Mesendoderm (in vitro differentiated cells): ENCODE measurements around the gene CCDC182. TPM values are rescaled to one million over a fixed set of nuclear protein-coding genes. Genes with fewer than 3 reads are reported as not detected.

Experiments
- DNase-seq: peaks from one replicate; pipeline ENCODE4 v3.0.0; 2013
- H2AK5ac ChIP-seq: 2 replicates; pipeline ENCODE4 v1.6.1; 2013; ENCODE audit warnings: low read length, inconsistent platforms
- H2BK120ac ChIP-seq: 2 replicates; pipeline ENCODE4 v1.6.1; 2013; ENCODE audit warnings: low read depth, mild to moderate bottlenecking, low read length, moderate library complexity, mixed read lengths
- H2BK15ac ChIP-seq: replicated peaks from 2 replicates; pipeline ENCODE4 v1.6.1; 2013; ENCODE audit warnings: low read depth, mild to moderate bottlenecking, moderate library complexity
- H2BK5ac ChIP-seq: 2 replicates; pipeline ENCODE4 v1.6.1; 2013; ENCODE audit warnings: low read length, inconsistent platforms
- H3K18ac ChIP-seq: 2 replicates; pipeline ENCODE4 v1.6.1; 2013; ENCODE audit warnings: mild to moderate bottlenecking, low read length, mixed read lengths
- H3K23ac ChIP-seq: one replicate; pipeline ENCODE4 v1.6.1; 2013; ENCODE audit warnings: low read length
- H3K27ac ChIP-seq: 2 replicates; pipeline ENCODE4 v1.5.1; 2013; ENCODE audit warnings: low read depth, mild to moderate bottlenecking, inconsistent platforms, low read length, moderate library complexity
- H3K27me3 ChIP-seq: 2 replicates; pipeline ENCODE4 v1.6.1; 2013; ENCODE audit warnings: low read length, control low read depth, mild to moderate bottlenecking, inconsistent platforms; ENCODE audit not compliant: insufficient read depth, poor library complexity
- H3K36me3 ChIP-seq: 2 replicates; pipeline ENCODE4 v1.6.1; 2013; ENCODE audit warnings: low read length, inconsistent platforms; ENCODE audit not compliant: control insufficient read depth, insufficient read depth
- H3K4ac ChIP-seq: one replicate; pipeline ENCODE4 v1.6.1; 2013; ENCODE audit warnings: low read depth, mild to moderate bottlenecking, low read length, moderate library complexity
- H3K4me1 ChIP-seq: 2 replicates; pipeline ENCODE4 v1.6.1; 2013; ENCODE audit warnings: low read depth, low read length, inconsistent platforms; ENCODE audit not compliant: control insufficient read depth
- H3K4me2 ChIP-seq: 2 replicates; pipeline ENCODE4 v1.6.1; 2013; ENCODE audit warnings: low read length
- H3K4me3 ChIP-seq: 2 replicates; pipeline ENCODE4 v1.5.1; 2013; ENCODE audit warnings: mild to moderate bottlenecking, low read length
- H3K56ac ChIP-seq: one replicate; pipeline ENCODE4 v1.6.1; 2013; ENCODE audit warnings: low read length
- H3K79me1 ChIP-seq: 2 replicates; pipeline ENCODE4 v1.6.1; 2013; ENCODE audit warnings: low read length, inconsistent platforms
- H3K79me2 ChIP-seq: 2 replicates; pipeline ENCODE4 v1.6.1; 2013; ENCODE audit warnings: mild to moderate bottlenecking, low read length; ENCODE audit not compliant: control insufficient read depth, insufficient read depth
- H3K9ac ChIP-seq: 2 replicates; pipeline ENCODE4 v1.6.1; 2013; ENCODE audit warnings: low read length, inconsistent platforms
- H4K5ac ChIP-seq: one replicate; pipeline ENCODE4 v1.6.1; 2013; ENCODE audit warnings: low read length
- H4K8ac ChIP-seq: one replicate; pipeline ENCODE4 v1.6.1; 2013; ENCODE audit warnings: low read depth, mild to moderate bottlenecking, control low read depth, low read length, moderate library complexity
- whole genome bisulfite sequencing: extraction: QIAGEN DNeasy Blood & Tissue Kit; methylation state at CpG from one replicate; pipeline ENCODE4 v1.1.7; 2013; ENCODE audit warnings: low lambda C conversion rate, missing lambda C conversion rate; ENCODE audit not compliant: insufficient coverage; ENCODE audit errors: extremely low coverage; 5-methylcytosine and 5-hydroxymethylcytosine counted together
- polyA plus RNA-seq, 2 experiments: library from polyadenylated mRNA; stranded (reverse); fragments of 200-250 nt; gene quantifications; one replicate each; pipeline ENCODE4 v1.2.3, GENCODE V29; 2013

CCDC182 gene
- polyA plus RNA-seq (2013, experiment 1 of 2): 0.10 TPM
- polyA plus RNA-seq (2013, experiment 2 of 2): 0.06 TPM

GRCh38 chr17:57745242-57745641, at the start of gene CCDC182:
Gene CCDC182 (minus strand): TSS chr17:57745299. CDS start chr17:57745272, 27 bp downstream.
- Histone ChIP-seq H3K36me3 (no peaks in the 10 kb centered on the region), H3K27me3 (no peaks in the 10 kb centered on the region), H4K5ac (no peak within 1 kb of the TSS), H2BK120ac (no peak within 1 kb of the TSS), H2BK15ac (no peak within 1 kb of the TSS), H4K8ac (no peak within 1 kb of the TSS), H3K4me3 (no peak within 1 kb of the TSS), H3K56ac (no peak within 1 kb of the TSS), H3K79me2 (no peaks in the 10 kb centered on the region), H3K18ac (no peak within 1 kb of the TSS), H3K4me1 (peaks cover 6% of the 10 kb centered on the region), H2AK5ac (no peak within 1 kb of the TSS), H3K4me2 (no peak within 1 kb of the TSS), H3K4ac (no peak within 1 kb of the TSS), H3K9ac (no peak within 1 kb of the TSS), H3K23ac (no peak within 1 kb of the TSS), H3K79me1 (no peaks in the 10 kb centered on the region), H2BK5ac (no peak within 1 kb of the TSS), H3K27ac (peak within 1 kb of the TSS; percentile 39)
- no CpG with 5 or more reads among the region's 4 CpGs for WGBS
- DNase-seq: no peak

GRCh38 chr17:57794841-57795240, 49.7 kb upstream of the CCDC182 start:
- Histone ChIP-seq H3K36me3 (no peaks in the 10 kb centered on the region), H3K79me2 (no peaks in the 10 kb centered on the region), H3K9ac (no peak overlapping the region), H3K4me1 (no peaks in the 10 kb centered on the region), H3K4me2 (no peak overlapping the region), H2AK5ac (no peak overlapping the region), H3K27ac (no peak overlapping the region), H3K27me3 (no peaks in the 10 kb centered on the region), H3K23ac (no peak overlapping the region), H3K4ac (no peak overlapping the region), H3K18ac (no peak overlapping the region), H2BK5ac (no peak overlapping the region), H2BK15ac (no peak overlapping the region), H3K4me3 (no peak overlapping the region), H2BK120ac (no peak overlapping the region), H4K8ac (no peak overlapping the region), H3K56ac (no peak overlapping the region), H4K5ac (no peak overlapping the region), H3K79me1 (no peaks in the 10 kb centered on the region)
- WGBS: no CpG with 5 or more reads among the region's 2 CpGs
- no peak for DNase-seq

- no peak for DNase-seq
- Histone ChIP-seq H2AK5ac (no peak overlapping the region), H3K4me1 (no peaks in the 10 kb centered on the region), H3K79me2 (no peaks in the 10 kb centered on the region), H3K18ac (no peak overlapping the region), H2BK120ac (no peak overlapping the region), H3K9ac (no peak overlapping the region), H3K27ac (no peak overlapping the region), H3K4ac (no peak overlapping the region), H3K56ac (no peak overlapping the region), H3K27me3 (no peaks in the 10 kb centered on the region), H3K79me1 (no peaks in the 10 kb centered on the region), H4K5ac (no peak overlapping the region), H4K8ac (no peak overlapping the region), H3K4me3 (no peak overlapping the region), H3K4me2 (no peak overlapping the region), H2BK15ac (no peak overlapping the region), H3K23ac (no peak overlapping the region), H2BK5ac (no peak overlapping the region), H3K36me3 (no peaks in the 10 kb centered on the region)
- no CpG with 5 or more reads among the region's 4 CpGs for WGBS
These were observed 43.6 kb upstream of the CCDC182 start for GRCh38 chr17:57788725-57789124.

- no peak overlapping the region for H3K4me2 ChIP-seq
- H4K5ac ChIP-seq: no peak overlapping the region
- no peak overlapping the region for H3K4ac ChIP-seq
- H2BK120ac ChIP-seq: no peak overlapping the region
- no peak overlapping the region for H3K56ac ChIP-seq
- no peak overlapping the region for H4K8ac ChIP-seq
- H3K23ac ChIP-seq: no peak overlapping the region
- peaks cover 7% of the 10 kb centered on the region for H3K4me1 ChIP-seq
- WGBS: no CpG with 5 or more reads among the region's 7 CpGs
- H3K9ac ChIP-seq: no peak overlapping the region
- no peak overlapping the region for H2BK15ac ChIP-seq
- no peak overlapping the region for H3K18ac ChIP-seq
- DNase-seq: no peak
- no peaks in the 10 kb centered on the region for H3K79me2 ChIP-seq
- no peak overlapping the region for H3K27ac ChIP-seq
- no peak overlapping the region for H2BK5ac ChIP-seq
- no peaks in the 10 kb centered on the region for H3K27me3 ChIP-seq
- H2AK5ac ChIP-seq: no peak overlapping the region
- H3K79me1 ChIP-seq: no peaks in the 10 kb centered on the region
- no peaks in the 10 kb centered on the region for H3K36me3 ChIP-seq
- no peak overlapping the region for H3K4me3 ChIP-seq
These were observed 39.9 kb upstream of the CCDC182 start for GRCh38 chr17:57785022-57785421.

- H3K18ac ChIP-seq: no peak overlapping the region
- H3K4me3 ChIP-seq: no peak overlapping the region
- no peak overlapping the region for H4K5ac ChIP-seq
- no peak overlapping the region for H2BK15ac ChIP-seq
- H3K4ac ChIP-seq: no peak overlapping the region
- no CpG with 5 or more reads among the region's 15 CpGs for WGBS
- H3K79me1 ChIP-seq: no peaks in the 10 kb centered on the region
- no peak overlapping the region for H3K9ac ChIP-seq
- H2BK5ac ChIP-seq: no peak overlapping the region
- no peaks in the 10 kb centered on the region for H3K79me2 ChIP-seq
- H3K23ac ChIP-seq: no peak overlapping the region
- peak overlapping the region; percentile 18 for H3K56ac ChIP-seq
- H3K4me2 ChIP-seq: no peak overlapping the region
- DNase-seq: no peak
- H3K36me3 ChIP-seq: no peaks in the 10 kb centered on the region
- H3K27ac ChIP-seq: no peak overlapping the region
- H3K4me1 ChIP-seq: peaks cover 7% of the 10 kb centered on the region
- H3K27me3 ChIP-seq: no peaks in the 10 kb centered on the region
- no peak overlapping the region for H2AK5ac ChIP-seq
- H4K8ac ChIP-seq: no peak overlapping the region
- H2BK120ac ChIP-seq: no peak overlapping the region
These were observed 39.3 kb upstream of the CCDC182 start for GRCh38 chr17:57784226-57784895.

GRCh38 chr17:57783338-57783742, 38.2 kb upstream of the CCDC182 start:
- Histone ChIP-seq H3K23ac (no peak overlapping the region), H3K4me1 (peaks cover 7% of the 10 kb centered on the region), H3K18ac (peak overlapping the region; percentile 44), H4K5ac (no peak overlapping the region), H2BK5ac (no peak overlapping the region), H4K8ac (no peak overlapping the region), H3K4me2 (no peak overlapping the region), H3K27me3 (no peaks in the 10 kb centered on the region), H3K4me3 (no peak overlapping the region), H3K79me1 (no peaks in the 10 kb centered on the region), H3K79me2 (no peaks in the 10 kb centered on the region), H3K36me3 (no peaks in the 10 kb centered on the region), H2BK120ac (no peak overlapping the region), H2BK15ac (no peak overlapping the region), H3K4ac (no peak overlapping the region), H3K27ac (no peak overlapping the region), H3K56ac (peak overlapping the region; percentile 73), H3K9ac (no peak overlapping the region), H2AK5ac (no peak overlapping the region)
- DNase-seq: peak; percentile 90
- no CpG with 5 or more reads among the region's 25 CpGs for WGBS
